ENCODE measurements around the gene ELMO3. TPM values are rescaled to one million over a fixed set of nuclear protein-coding genes. Genes with fewer than 3 reads are reported as not detected.

ELMO3 gene, protein sequence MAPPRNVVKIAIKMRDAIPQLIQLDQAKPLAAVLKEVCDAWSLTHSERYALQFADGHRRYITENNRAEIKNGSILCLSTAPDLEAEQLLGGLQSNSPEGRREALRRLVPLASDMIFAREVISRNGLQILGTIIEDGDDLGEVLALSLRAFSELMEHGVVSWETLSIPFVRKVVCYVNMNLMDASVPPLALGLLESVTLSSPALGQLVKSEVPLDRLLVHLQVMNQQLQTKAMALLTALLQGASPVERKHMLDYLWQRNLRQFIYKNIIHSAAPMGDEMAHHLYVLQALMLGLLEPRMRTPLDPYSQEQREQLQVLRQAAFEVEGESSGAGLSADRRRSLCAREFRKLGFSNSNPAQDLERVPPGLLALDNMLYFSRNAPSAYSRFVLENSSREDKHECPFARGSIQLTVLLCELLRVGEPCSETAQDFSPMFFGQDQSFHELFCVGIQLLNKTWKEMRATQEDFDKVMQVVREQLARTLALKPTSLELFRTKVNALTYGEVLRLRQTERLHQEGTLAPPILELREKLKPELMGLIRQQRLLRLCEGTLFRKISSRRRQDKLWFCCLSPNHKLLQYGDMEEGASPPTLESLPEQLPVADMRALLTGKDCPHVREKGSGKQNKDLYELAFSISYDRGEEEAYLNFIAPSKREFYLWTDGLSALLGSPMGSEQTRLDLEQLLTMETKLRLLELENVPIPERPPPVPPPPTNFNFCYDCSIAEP
- total RNA-seq (2014; rRNA removed; shearing (Covaris generic)) = 0.61 and 0.90 TPM in 2 replicates
- polyA plus RNA-seq (2015; cell fraction: cytosol; rRNA removed) = 0.04 and 0.39 TPM in 2 replicates
- polyA plus RNA-seq (2015; cell fraction: nucleus; rRNA removed) = 25.2 and 29.4 TPM in 2 replicates

DNA sequence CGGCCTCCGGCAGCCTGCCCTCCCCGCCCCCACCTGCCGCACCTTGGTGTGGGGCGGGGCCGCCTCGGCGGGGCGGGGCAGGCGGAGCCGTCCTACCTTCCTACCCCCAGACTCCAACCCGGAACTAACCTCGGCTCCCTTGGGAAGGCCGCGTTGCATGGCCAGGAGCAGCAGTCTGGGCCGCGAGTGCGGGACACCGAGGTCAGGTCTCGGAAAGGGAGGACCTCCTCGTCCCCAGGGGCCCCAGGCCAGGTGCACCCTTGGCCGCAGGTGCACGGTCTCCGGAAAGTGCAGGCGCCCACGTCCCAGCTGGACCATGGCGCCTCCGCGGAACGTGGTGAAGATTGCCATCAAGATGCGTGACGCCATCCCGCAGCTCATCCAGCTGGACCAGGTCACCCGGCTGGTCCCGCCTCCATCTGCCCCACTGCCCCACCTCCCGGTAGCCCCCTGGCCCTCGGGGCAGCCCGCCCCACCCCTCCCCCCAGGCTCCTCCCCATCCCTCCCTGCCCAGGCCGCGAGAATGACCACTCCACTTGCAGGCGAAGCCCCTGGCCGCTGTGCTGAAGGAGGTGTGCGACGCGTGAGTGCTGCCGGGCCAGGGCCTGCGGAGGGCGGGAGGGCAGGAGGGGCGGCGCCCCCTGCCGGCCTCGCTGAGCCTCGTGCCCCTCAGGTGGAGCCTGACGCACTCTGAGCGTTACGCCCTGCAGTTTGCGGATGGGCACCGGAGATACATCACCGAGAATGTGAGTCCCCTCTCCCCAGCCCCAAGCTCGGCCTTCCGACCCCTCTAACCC is at the start of gene ELMO3:
ELMO3 (plus strand) TSS at position 121 of the 797 bp plus-strand sequence; CDS start at position 317, 196 bp downstream.
- in situ Hi-C loops (cut with HindIII; ENCODE audit: low pct_unique_long_range_greater_than_20kb, low sequenced_read_pairs) = no loop called here
- DNase-seq (ENCODE audit: low read depth, low spot score) = no peak

DNA sequence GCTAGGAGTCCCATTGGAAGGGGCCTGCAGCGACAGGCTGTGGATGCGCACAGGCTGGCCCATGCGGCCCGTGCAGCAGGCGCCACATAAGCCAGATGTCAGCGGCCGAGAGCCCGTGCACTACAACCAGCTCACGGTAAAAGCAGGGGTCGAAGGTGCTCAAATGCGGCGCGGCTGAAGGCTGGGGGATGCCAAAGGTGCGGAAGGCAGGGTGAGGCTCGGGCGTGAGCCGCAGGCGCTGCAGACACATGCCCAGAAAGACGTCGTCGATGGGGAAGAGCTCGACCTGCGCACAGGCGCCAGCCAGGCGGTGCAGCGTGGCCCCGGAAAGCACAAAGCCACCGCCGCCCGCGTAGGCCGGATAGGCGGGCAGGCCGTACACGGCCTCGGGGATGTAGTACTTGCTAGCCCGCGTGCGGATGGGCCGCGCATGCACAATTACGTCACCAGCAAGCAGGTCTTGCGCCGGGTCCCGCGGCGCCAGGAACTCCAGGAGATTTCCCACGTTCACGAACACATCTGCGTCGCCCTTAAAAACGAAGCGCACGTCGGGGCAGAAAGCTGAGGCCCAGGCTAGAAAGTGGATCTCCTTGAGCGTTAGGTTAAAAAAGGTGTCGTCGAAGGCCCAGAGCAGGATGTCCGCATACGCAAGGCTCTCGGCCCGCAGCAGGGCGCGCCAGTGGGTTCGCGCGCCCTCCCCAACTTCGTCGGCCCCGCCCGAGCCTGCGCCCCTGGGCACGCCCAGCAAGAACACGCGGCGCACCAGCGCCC is 49.5 kb upstream of the ELMO3 start:
- in situ Hi-C loops (cut with HindIII; ENCODE audit: low pct_unique_long_range_greater_than_20kb, low sequenced_read_pairs) = no loop called here
- DNase-seq (ENCODE audit: low read depth, low spot score) = no peak

DNA sequence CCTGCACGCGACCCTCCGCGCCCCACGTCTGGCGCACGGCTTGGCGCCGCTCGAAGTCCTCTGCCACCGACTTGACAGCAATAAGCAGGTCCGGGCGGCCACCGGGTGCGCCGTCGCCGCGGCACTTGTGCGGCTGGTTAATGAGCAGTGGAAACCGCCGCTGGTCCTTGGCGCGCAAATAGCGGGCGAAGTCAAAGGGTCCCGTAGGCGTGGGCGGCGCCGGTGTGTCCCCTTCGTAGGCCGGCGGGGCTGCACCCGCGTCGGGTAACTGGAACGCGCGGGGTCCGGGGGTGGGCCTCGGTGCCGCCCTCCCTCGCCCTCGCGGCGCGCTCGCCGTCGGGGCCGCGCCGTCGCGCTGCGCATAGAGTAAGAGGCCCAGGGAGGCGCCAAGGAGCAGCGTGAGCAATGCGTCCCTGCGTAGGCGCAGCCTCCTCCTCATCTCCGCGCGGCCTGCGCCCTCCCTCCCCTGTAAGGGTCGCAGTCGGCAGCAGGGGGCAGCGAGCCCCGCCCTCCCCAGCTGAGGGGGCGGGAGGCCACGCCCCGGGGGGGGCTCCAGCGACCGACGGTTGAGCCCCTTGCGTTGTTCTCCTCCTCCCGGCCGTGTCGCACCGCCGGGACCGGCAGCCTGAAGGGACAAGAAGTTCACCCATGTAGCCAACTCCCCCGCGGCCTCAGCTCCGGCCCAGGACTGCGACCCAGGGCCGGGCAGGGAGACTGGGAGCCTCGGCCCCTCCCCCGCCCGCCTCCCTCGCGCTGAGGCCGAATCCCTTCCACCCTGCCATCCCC is 48.7 kb upstream of the ELMO3 start:
- in situ Hi-C loops (cut with HindIII; ENCODE audit: low pct_unique_long_range_greater_than_20kb, low sequenced_read_pairs) = no loop called here
- no peak for DNase-seq (ENCODE audit: low read depth, low spot score)

DNA sequence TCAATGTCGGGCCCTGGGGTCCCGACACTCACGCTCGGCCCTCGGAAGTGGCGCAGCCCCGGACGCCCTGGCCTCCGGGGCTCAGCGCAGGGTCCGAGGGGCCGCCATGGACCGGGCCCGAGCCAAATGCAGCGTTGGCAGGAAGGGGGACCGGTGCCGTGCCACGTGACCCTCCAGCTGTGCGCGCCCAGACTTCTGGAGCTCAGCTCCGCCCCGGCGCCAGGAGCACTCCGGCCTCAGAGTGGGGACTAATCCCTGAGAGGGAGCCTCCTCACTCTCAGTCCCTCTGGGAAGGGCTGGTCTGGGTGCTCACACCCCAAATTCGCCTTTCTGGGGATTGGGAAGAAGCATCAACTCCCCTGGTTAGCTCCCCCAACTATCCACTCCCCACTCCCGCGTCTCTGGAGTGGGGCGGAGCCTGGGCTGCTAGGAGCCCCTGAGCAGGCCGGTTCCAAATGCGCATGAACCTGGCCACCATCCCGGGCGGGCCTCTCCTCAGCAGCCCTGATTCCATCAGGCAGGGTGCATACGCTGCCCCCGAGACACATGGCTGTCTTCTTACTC is 48.0 kb upstream of the ELMO3 start, which contains the start of gene B3GNT9:
B3GNT9 (minus strand) TSS at position 166 of the 564 bp plus-strand sequence. CDS start 513 bp downstream, outside the sequence.
- DNase-seq (ENCODE audit: low read depth, low spot score) = no peak
- in situ Hi-C loops (cut with HindIII; ENCODE audit: low pct_unique_long_range_greater_than_20kb, low sequenced_read_pairs) = no loop called here

DNA sequence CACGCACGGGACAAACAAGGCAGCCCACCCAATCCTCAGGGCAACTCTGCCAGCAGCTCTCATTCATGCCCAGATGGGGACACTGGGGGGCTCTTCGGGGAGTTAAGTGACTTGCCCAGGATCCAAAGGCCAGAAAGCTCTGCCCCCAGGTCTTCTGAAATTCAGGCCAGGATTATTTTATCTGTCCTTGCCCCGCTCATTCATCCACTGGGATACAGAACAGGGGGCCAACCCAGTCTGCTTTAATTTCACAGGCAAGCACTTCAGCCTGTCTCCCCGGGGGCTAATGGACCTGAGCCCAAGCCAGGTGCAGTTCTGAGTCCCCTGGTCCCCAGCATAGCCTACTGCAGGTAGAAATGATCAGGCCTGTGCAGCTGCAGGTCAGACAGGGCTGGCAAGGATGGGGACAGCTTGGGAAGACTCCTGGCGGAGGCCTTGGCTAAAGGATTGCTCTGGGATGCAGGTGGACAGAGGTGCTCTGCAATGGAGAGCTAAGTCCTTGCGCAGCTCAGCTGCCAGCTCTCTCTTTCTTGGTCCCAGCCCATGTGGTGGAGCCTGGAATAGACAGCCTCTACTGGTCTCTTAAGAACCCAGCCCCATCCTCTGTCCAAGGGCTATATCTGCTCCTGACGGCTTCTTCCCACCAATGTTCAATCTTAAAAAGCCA is 47.4 kb upstream of the ELMO3 start:
- in situ Hi-C loops (cut with HindIII; ENCODE audit: low pct_unique_long_range_greater_than_20kb, low sequenced_read_pairs) = no loop called here
- no peak for DNase-seq (ENCODE audit: low read depth, low spot score)

DNA sequence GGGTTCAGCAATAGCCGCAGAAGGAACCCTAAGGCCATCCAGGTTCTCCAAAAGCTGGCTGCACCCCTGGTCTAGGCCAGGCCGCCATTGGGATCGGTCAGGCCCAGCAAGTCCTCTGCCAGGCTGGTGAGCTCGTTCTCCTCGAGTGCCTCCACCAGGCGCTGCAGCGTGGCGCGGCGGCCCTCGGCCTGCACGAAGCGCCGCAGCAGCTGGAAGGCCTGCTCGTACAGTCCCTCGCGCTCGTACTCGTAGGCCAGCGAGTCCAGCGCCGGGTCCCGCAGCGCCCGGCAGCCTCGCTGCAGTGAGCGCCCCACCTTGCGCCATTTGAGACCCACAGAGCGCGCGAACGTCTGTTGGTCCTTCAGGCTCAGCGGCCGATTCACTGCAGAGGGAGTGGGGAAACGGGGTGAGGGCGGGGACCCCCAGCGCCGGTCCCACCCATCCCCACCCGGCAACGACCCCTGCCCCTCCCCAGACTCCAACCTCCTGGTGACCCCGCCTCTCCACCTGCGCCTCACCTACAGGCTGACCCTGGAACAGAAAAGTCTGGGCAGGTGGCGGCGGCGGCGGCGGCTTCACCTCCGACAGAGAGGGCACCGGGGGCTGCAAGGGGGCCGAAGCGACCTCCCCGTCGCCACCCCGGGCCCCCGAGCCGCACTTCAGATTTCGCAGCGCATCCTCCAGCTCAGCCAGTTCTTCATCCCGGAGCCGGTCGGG is 44.2 kb upstream of the ELMO3 start:
- in situ Hi-C loops (cut with HindIII; ENCODE audit: low pct_unique_long_range_greater_than_20kb, low sequenced_read_pairs) = no loop called here
- no peak for DNase-seq (ENCODE audit: low read depth, low spot score)

DNA sequence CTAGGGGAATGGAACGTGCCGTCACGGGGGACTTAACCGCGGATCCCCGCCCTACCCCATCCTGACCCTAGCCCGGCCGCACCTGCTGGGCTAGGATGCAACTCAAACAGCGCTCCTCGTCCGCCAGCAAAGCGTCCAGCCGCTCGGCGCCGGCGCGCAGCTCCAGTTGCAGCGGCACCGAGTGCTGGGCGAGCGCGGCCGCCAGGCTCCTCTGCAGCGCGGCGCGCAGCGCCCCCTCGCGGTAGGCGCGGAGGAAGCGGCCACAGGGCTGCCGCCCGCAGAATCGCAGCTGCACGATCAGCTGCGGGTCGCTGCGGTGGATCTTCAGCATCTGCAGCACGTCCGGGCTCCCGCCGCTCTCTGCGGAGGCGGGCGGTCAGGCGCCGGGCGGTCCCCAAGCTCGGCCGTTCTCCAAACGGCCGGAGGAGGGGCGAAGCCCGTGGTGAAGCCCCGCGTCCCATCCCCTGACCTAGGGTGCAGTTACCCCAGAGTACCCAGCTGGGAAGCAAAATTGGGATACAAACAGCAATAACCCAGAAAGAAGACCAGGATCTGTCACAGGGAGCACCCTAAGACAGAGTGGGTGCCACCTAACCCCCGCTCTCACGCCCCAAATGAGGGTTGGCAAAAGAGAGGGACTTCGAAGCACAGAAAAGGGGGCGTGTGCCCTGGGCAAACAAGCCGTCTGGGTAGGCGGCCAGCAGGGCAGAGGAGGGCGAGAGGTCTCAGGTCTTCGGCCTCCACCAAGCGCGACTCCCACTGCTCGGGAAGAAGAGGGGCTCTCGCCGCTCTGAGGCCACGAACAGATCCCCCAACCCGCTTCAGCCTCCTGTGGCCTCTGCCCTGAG is 43.4 kb upstream of the ELMO3 start:
- DNase-seq (ENCODE audit: low read depth, low spot score) = peak; percentile 47
- in situ Hi-C loops (cut with HindIII; ENCODE audit: low pct_unique_long_range_greater_than_20kb, low sequenced_read_pairs) = no loop called here

DNA sequence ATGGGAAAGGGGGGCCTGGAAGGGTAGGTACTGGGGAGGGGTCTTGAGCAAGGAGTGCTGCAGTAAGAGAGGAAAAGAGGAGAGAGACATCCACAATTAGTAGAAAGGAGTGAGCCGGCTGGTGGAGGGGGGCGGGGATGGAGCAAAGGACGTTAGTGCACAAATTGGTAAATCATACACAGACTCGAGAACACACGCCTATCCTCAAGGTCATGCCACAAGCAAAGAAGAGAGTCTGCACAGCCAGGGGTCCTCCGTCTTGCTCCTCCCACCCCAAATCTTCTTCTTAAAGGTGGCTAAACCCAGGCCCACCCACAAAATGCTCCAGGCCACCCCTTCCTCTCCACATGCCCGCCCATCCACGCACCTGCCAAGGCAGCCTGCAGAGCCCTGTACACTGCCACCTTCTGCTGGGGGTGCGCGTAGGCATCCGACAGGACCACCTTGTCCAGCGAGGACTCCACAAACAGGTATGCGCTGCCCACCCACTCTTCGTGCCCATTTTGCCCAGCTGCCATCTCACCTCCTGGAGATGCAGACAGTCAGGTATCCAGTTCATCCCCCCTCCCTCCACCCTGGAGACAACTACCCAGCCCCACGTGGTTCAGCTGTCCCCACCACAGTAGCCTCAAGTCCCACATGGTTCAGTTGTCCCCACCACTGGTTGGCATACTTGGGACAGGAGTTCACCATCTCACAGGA is 42.6 kb upstream of the ELMO3 start:
- in situ Hi-C loops (cut with HindIII; ENCODE audit: low pct_unique_long_range_greater_than_20kb, low sequenced_read_pairs) = no loop called here
- no peak for DNase-seq (ENCODE audit: low read depth, low spot score)

DNA sequence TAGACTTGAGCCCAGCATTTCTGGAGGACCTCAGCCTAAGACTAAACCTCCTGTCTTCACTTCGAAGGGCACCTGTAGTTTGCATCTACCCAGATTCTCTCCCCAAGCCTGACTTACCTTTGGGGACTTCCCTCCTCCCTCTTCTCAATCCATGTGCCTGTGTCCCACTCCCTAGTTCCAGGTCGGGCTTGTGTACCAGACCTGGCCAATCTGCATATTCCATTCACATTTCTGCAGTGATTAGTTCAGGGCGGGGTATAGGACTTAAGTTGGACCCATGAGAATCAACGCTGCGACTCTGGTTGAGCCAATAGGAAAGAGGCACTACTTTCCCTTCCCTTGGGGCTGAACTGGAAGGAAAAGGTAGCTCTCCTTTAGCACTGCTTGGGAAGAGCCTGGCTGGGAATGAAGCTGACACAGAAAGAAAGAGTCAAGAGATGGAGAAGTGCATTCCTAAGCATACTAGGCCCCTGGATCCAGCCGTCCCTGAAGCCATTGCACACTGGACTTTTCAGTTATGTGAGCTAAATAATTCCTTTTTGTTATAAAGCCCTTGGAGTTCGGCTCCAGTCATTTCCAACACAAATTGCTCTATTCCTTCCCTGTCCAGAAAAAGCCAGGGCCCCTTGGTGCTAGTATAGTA is 41.7 kb upstream of the ELMO3 start:
- no peak for DNase-seq (ENCODE audit: low read depth, low spot score)
- in situ Hi-C loops (cut with HindIII; ENCODE audit: low pct_unique_long_range_greater_than_20kb, low sequenced_read_pairs) = no loop called here

DNA sequence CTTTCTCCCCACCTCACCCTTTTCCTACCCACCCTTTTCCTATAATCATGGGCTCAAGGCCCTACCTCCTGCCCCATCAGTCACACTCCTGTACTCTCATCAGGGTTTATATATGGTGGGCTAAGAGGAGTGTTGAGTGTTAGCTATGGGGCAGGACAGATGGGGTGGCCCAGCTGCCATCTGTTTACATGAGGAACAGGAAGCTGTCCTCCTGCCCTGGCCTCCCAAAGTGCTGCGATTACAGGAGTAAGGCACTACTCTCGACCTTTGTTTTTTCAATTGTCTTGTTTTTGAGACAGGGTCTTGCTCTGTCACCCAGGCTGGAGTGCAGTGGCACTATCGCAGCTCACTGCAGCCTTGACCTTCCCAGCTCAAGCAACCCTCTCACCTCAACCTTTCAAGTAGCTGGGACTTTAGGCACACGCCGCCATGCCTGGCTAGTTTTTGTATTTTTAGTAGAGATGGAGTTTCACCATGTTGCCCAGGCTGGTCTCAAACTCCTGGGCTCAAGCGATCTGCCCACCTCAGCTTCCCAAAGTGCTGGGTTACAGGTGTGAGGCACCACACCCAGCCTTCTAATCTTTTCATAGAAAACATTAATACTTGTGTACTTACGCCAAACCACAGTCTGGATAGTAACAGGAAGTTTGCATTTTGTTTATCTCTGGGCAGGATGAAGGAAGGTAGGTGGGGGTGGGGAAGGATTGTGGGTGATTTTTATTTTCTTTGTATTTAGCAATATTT is 40.9 kb upstream of the ELMO3 start:
- DNase-seq (ENCODE audit: low read depth, low spot score) = no peak
- in situ Hi-C loops (cut with HindIII; ENCODE audit: low pct_unique_long_range_greater_than_20kb, low sequenced_read_pairs) = no loop called here

DNA sequence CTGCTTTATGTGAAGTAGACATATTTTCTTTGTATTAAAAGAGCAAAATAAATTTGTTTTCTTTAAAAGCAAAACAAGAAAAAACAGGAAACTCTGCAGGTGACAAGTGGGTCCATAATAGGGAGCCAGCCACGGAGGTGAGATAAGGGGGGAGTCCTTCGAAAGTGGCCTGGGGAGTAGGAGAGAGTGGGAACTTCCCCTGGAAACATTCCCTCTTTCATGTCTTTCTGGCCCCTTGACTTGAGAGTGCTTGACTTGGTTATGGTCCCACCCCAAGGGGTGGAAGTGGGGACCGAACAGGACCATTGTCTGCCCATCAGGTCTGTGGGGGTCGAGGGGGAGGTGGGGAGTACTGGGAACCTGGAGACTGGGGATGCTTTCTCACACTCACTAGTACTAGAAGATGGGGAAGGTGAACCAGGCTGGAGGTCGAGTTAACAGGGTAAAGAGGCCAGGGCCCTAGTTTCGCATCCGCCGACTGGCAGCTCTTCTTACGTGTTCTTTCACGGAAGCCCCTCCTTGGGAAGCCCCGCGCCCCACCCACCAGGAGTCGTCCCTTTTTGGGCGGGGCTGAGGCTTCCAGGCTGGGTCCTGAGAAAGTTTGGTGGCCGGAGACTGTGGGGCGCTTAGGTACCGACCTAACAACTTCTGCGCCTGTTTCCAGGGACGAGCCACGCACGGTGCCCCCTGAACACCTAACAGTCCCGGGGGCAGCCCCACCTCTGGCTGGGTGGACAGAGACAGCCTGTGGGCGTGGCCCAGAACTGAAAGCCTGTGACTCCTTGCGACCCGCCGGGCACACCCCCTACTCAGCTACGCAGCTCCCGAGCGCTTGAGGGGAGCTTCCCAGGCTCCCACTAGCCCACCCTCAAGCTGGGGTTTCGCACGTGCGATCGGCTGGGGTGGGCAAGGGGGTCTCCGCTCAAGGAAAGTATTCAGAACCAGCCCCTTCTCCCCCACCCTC is 40.0 kb upstream of the ELMO3 start:
- DNase-seq (ENCODE audit: low read depth, low spot score) = peak; percentile 59
- in situ Hi-C loops (cut with HindIII; ENCODE audit: low pct_unique_long_range_greater_than_20kb, low sequenced_read_pairs) = no loop called here

DNA sequence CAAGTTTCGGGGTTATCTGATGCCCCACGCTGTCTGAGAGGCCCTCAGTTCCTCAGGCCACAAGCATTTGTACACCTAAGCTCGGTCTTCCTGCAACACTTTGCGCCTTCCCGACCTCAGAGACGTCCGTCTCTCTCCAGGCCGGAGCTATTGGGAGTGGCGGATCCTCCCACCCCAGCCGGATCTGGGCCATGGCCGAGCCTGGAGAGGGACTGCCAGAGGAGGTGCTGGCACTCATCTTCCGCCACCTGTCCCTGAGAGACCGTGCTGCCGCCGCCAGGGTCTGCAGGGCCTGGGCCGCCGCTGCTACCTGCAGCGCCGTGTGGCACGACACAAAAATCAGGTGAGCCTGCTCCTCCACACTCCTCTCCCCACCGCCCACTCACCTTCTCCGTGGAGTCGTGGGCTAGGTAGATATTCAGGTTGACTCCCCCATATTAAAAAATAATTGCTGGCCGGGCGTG is 37.3 kb upstream of the ELMO3 start:
- in situ Hi-C loops (cut with HindIII; ENCODE audit: low pct_unique_long_range_greater_than_20kb, low sequenced_read_pairs) = no loop called here
- DNase-seq (ENCODE audit: low read depth, low spot score) = no peak

Data from SK-MEL-5 (cell line).